HUES64 (cell line): Measurements from ENCODE around the gene ERVW-1.
"Not testable (repeated sequence)": the region's sequence is repeated elsewhere in the genome, so short reads cannot be mapped to it uniquely, and the experiment has no call there.

Experiments
- H3K27ac ChIP-seq: 2 replicates; pipeline ENCODE4 v1.7.0; 2013; ENCODE audit warnings: low read depth, low read length, inconsistent platforms
- H3K27me3 ChIP-seq: 2 replicates; pipeline ENCODE4 v1.6.1; 2013; ENCODE audit warnings: mild to moderate bottlenecking, low read length; ENCODE audit not compliant: insufficient read depth
- H3K36me3 ChIP-seq: 2 replicates; pipeline ENCODE4 v1.6.1; 2013; ENCODE audit warnings: mild to moderate bottlenecking, low read length; ENCODE audit not compliant: insufficient read depth
- H3K4me1 ChIP-seq: 2 replicates; pipeline ENCODE4 v1.6.1; 2013; ENCODE audit warnings: mild to moderate bottlenecking, low read length, moderate library complexity; ENCODE audit not compliant: insufficient read depth
- H3K4me3 ChIP-seq: 2 replicates; pipeline ENCODE4 v1.5.1; 2013; ENCODE audit warnings: mild to moderate bottlenecking, low read length, moderate library complexity
- H3K9ac ChIP-seq: 2 replicates; pipeline ENCODE4 v1.6.1; 2013; ENCODE audit warnings: mild to moderate bottlenecking, low read depth, low read length
- H3K9me3 ChIP-seq: 2 replicates; pipeline ENCODE4 v1.6.1; 2013; ENCODE audit warnings: low read depth, low read length; ENCODE audit not compliant: insufficient read depth
- WGBS: fragments of 150-250, 120-280 bp; methylation state at CpG from one replicate; pipeline ENCODE4 v1.1.7; 2013; ENCODE audit warnings: missing lambda C conversion rate; 5-methylcytosine and 5-hydroxymethylcytosine counted together

Gene ERVW-1

GRCh38 chr7:92489634-92490033 lies 11.9 kb upstream of the ERVW-1 start:
- Histone ChIP-seq H3K36me3 (peaks cover 89% of the 10 kb centered on the region), H3K9ac (no peak overlapping the region), H3K4me1 (no peaks in the 10 kb centered on the region), H3K9me3 (no peaks in the 10 kb centered on the region), H3K27me3 (no peaks in the 10 kb centered on the region), H3K4me3 (no peak overlapping the region), H3K27ac (no peak overlapping the region)
- 97% methylated on average over 1 of the region's 1 CpG for WGBS

DNA sequence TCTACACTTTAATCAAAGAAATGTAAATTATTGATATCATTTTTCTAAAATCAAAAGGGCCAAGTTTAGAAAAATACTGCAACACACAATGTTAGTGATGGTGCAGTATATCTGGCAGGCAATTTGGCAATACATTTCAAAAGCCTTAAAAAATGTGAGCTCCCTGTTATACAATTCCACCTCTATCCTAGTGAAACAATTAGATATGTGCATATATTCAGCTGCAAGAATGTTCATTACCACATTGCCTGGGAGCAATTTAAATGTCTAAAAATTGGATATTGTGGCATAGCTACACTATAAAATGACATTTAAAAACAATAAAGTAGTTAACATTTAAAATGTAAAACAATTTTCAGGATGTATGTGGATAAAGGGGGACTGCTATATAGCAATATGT lies 10.1 kb upstream of the ERVW-1 start:
- H3K36me3 ChIP-seq, result peaks cover 72% of the 10 kb centered on the region
- H3K9ac ChIP-seq, result no peak overlapping the region
- H3K27me3 ChIP-seq, result no peaks in the 10 kb centered on the region
- no peak overlapping the region for H3K4me3 ChIP-seq
- no peak overlapping the region for H3K27ac ChIP-seq
- no peaks in the 10 kb centered on the region for H3K4me1 ChIP-seq
- no peaks in the 10 kb centered on the region for H3K9me3 ChIP-seq

DNA sequence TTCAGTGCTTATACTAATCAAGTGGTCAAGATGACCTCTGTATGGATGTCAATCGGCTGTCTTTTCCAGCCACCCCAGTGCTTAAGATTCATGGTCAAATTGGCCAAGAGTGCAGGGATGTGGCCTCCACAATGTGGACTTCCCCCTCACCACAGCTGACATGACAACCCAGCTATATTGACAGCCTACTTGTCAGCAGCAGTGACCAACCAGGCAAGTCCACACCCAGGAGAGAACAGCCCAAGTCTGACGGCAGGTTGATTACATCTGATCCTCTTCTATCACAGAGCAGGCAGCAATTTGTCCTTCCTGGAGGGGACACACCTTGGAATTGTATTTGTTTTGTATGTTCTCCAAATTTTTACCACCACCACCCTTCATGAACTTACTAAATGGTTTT lies 8.2 kb upstream of the ERVW-1 start:
- Histone ChIP-seq H3K27me3 (no peaks in the 10 kb centered on the region), H3K36me3 (peaks cover 54% of the 10 kb centered on the region), H3K4me3 (no peak overlapping the region), H3K9ac (no peak overlapping the region), H3K27ac (no peak overlapping the region), H3K9me3 (no peaks in the 10 kb centered on the region), H3K4me1 (no peaks in the 10 kb centered on the region)
- WGBS, result 94% methylated on average over 2 of the region's 2 CpGs

GRCh38 chr7:92485267-92485892 lies 7.6 kb upstream of the ERVW-1 start:
- Histone ChIP-seq H3K36me3 (peaks cover 49% of the 10 kb centered on the region), H3K4me1 (no peaks in the 10 kb centered on the region), H3K4me3 (no peak overlapping the region), H3K27me3 (no peaks in the 10 kb centered on the region), H3K9ac (no peak overlapping the region), H3K27ac (no peak overlapping the region), H3K9me3 (no peaks in the 10 kb centered on the region)
- 92% methylated on average over 2 of the region's 2 CpGs for WGBS

DNA sequence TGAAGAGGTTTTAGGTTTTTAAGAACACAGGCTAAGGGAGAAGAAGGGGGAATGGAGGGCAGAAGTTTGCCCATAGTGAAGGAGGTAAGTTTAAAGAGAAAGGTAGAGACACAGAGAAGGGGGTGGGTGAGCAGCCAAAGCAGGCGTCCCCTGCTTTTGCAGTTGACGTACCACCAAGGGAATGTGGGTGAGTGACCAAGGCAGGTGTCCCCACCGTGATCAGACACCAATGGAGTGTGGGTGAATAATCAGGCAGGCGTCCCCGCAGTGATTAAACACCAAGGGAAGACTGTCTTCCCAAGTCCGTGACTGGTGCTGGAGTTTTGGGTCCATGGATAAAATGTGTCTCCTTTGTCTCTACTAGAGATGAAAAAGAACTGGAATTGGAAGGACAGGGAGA lies 6.5 kb upstream of the ERVW-1 start:
- H3K27me3 ChIP-seq, H3K27ac ChIP-seq, H3K4me1 ChIP-seq, H3K9me3 ChIP-seq, H3K9ac ChIP-seq, H3K4me3 ChIP-seq: not testable (repeated sequence)
- peaks cover 38% of the 10 kb centered on the region for H3K36me3 ChIP-seq
- WGBS, result 94% methylated on average over 6 of the region's 6 CpGs

GRCh38 chr7:92483624-92484023 lies 5.9 kb upstream of the ERVW-1 start:
- not testable (repeated sequence) for H3K9me3 ChIP-seq, H3K4me1 ChIP-seq, H3K27me3 ChIP-seq, H3K4me3 ChIP-seq, H3K9ac ChIP-seq, H3K27ac ChIP-seq
- peaks cover 33% of the 10 kb centered on the region for H3K36me3 ChIP-seq
- WGBS, result 78% methylated on average over 5 of the region's 6 CpGs

- H3K9ac ChIP-seq, H3K4me1 ChIP-seq, H3K4me3 ChIP-seq, H3K36me3 ChIP-seq, H3K27ac ChIP-seq, H3K9me3 ChIP-seq, H3K27me3 ChIP-seq: not testable (repeated sequence)
- WGBS, result 88% methylated on average over 4 of the region's 4 CpGs
These were observed 1.4 kb upstream of the ERVW-1 start for GRCh38 chr7:92479146-92479545.

GRCh38 chr7:92478711-92479110 lies 965 bp upstream of the ERVW-1 start:
- no peak overlapping the region for H3K9ac ChIP-seq
- H3K27me3 ChIP-seq, result no peaks in the 10 kb centered on the region
- no peak overlapping the region for H3K27ac ChIP-seq
- no peak overlapping the region for H3K4me3 ChIP-seq
- peaks cover 7% of the 10 kb centered on the region; the same call in 1 of the 2 replicates for H3K4me1 ChIP-seq
- H3K9me3 ChIP-seq, result no peaks in the 10 kb centered on the region
- no peaks in the 10 kb centered on the region for H3K36me3 ChIP-seq
- WGBS, result 93% methylated on average over 4 of the region's 4 CpGs

- 90% methylated on average over 9 of the region's 9 CpGs for WGBS
- no peaks in the 10 kb centered on the region for H3K27me3 ChIP-seq
- H3K9ac ChIP-seq, result no peak overlapping the region
- H3K4me3 ChIP-seq, result no peak overlapping the region
- peaks cover 7% of the 10 kb centered on the region; the same call in 1 of the 2 replicates for H3K4me1 ChIP-seq
- H3K36me3 ChIP-seq, result no peaks in the 10 kb centered on the region
- no peak overlapping the region for H3K27ac ChIP-seq
- H3K9me3 ChIP-seq, result no peaks in the 10 kb centered on the region
These were observed 349 bp upstream of the ERVW-1 start for GRCh38 chr7:92478095-92478494.

DNA sequence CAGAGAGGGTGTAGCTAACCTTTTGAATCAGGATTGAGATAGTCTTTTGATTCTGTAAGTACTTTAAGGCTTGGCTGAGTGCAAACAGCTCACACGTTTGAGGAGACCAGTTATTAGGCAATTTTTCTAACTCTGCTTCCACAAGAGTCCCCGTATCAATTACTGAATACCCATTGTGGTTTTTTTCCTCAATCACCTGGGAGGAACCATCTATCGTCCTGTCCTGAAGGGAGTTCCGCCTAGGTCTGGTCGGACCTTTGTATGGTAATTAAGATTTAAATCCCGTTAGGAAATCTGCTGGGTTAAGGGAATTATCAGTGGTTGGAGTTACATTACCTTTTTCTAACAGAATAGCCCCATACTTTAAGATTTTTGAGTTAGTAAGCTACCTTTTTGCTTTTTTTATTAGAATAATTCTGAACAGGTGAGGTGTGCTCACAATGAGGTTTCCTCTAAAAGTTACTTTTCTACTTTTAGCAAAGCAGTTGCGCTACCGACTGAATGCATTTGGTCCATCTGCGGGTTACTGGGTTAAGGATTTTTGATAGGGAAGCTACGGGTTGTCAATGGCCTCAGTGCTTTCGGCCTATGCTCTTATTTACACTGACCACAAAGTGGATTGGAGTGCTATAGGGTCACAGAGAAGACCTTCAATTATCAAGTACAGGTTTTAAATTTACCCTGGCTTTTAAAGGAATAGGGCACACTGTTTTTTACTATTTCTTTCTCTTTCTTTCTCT lies 1.7 kb downstream of the ERVW-1 start:
- 90% methylated on average over 8 of the region's 11 CpGs for WGBS
- H3K27ac ChIP-seq, H3K27me3 ChIP-seq, H3K9ac ChIP-seq, H3K4me1 ChIP-seq, H3K36me3 ChIP-seq, H3K9me3 ChIP-seq, H3K4me3 ChIP-seq: not testable (repeated sequence)

DNA sequence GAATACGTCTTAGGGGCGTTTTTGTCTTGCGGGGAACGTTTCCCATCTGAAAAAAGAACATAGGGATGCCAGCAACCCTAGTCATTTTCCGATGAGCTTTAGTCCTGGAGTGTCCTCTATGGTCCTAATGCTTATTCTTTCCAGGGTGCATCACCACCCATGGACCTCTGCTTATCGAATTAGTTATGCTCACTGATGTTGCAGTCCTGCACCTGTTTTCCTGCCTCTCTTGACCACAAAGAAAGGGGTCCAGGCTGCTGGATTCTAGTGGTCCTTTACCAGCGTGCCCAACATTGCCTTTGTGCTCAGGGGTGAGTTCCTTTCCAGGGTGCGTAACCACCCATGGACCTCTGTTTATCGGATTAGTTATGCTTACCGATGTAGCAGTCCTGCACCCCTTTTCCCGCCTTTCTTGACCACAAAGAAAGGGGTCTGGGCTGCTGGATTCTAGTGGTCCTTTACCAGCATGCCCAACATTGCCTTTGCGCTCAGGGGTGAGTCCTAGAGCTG lies 2.4 kb downstream of the ERVW-1 start:
- not testable (repeated sequence) for H3K9me3 ChIP-seq, H3K4me1 ChIP-seq, H3K36me3 ChIP-seq, H3K9ac ChIP-seq, H3K27me3 ChIP-seq, H3K4me3 ChIP-seq, H3K27ac ChIP-seq
- WGBS, result 92% methylated on average over 12 of the region's 12 CpGs
